Measurements from ENCODE around the gene PCNX1. TPM values are rescaled to one million over a fixed set of nuclear protein-coding genes. Genes with fewer than 3 reads are reported as not detected.
"Not testable (repeated sequence)": the region's sequence is repeated elsewhere in the genome, so short reads cannot be mapped to it uniquely, and the experiment has no call there.

The PCNX1 gene
- total RNA-seq (10 to 100 TPM; 29.5 to 48.0 (median 36.6) TPM), polyA plus RNA-seq (7.0 TPM)
- long read RNA-seq, donor 1, partial matches to known transcripts: 12 of 17 reads
- long read RNA-seq, donor 1, other reads (novel, unspliced or antisense): 5 of 17 reads
- long read RNA-seq, donor 2, partial matches to known transcripts: 2 of 4 reads
- long read RNA-seq, donor 2, other reads (novel, unspliced or antisense): 2 of 4 reads
- long read RNA-seq, donor 3, partial matches to known transcripts: 8 of 10 reads
- long read RNA-seq, donor 3, other reads (novel, unspliced or antisense): 2 of 10 reads
- long read RNA-seq, donor 4, partial matches to known transcripts: 1 of 7 reads
- long read RNA-seq, donor 4, other reads (novel, unspliced or antisense): 6 of 7 reads

DNA sequence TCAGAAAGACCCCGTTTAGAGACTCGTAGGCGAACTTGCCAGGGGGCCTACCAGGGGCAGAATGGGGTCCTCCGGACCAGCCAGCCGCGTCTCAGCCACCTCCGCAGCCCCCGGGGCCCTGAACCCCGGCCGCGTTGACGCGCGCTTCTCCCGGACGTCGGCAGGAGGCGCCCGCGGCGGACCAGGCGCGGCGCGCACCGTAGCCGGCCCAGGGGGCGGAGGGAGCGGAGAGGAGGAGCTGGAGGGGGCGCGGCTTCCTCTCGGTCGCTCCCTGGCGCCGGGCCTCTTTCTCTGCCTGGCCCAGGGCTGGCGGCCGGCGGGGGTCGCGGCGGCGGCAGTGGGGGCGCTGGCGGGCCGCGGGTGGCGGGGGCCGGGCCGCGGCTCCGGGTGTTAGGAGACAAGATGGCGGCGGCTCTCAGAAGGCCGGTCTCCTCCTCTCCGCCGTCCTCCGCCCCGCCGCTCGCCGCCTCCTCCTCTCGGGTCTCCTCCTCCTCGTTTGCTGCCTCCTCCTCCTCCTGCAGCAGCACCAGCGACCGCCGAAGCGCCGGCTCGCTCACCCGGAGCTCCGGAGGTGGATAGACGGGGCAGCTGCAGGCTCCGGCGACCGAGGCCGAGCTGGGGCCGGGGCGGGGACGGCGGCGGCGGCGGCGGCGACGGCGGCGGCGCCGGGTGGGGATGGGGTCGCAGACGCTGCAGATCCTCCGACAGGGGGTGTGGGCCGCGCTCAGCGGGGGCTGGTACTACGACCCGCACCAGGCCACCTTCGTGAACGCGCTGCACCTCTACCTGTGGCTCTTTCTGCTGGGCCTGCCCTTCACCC is at the start of gene PCNX1:
Gene PCNX1, plus strand, starts transcription at position 284 of the 820 bp plus-strand sequence. Its CDS starts 392 bp downstream, at position 676.
- ATAC-seq: peak; percentile 87 to 92
- peak within 1 kb of the TSS; percentile 70 for H3K27ac ChIP-seq (ENCODE audit: low read length)
- intact Hi-C loops (cut with DNase I): loop anchor here in 3 of 4 donors (5.0 to 10.0 kb wide), 4 partner anchors 47 to 85 kb away; no protein-coding TSS in a partner anchor
- peaks cover 5% of the 10 kb centered on the region for H3K4me1 ChIP-seq (ENCODE audit: control insufficient read depth, insufficient read depth, low read length)
- WGBS: under 1% methylated on average over 101 of the region's 101 CpGs
- peak within 1 kb of the TSS; percentile 84 for H3K4me3 ChIP-seq (ENCODE audit: low read length)
- no peaks in the 10 kb centered on the region for H3K9me3 ChIP-seq (ENCODE audit: control insufficient read depth, low read length)
- H3K27me3 ChIP-seq (ENCODE audit: control insufficient read depth, insufficient read depth): no peaks in the 10 kb centered on the region
- DNase-seq: peak; percentile 91 to 96 (median 96)

DNA sequence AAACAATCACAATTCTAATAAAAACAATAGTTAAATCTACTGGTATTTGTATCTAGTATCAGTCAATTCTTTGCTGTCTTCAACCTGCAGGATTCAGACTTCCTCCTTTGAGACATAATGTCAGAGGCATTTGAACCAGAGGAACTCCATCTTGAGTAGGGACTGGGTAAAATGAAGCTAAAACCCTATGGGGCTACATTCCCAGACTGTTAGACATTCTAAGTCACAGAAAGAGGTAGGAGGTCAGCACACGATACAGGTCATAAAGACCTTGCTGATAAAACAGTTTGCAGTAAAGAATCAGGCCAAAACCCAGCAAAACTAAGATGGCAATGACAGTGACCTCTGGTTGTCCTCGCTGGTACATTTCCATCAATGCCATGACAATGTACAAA is 49.8 kb upstream of the PCNX1 start:
- Histone ChIP-seq H3K9me3 (ENCODE audit: control insufficient read depth, low read length) (no peaks in the 10 kb centered on the region), H3K4me3 (ENCODE audit: low read length) (no peak overlapping the region), H3K27ac (ENCODE audit: low read length) (no peak overlapping the region), H3K4me1 (ENCODE audit: control insufficient read depth, insufficient read depth, low read length) (no peaks in the 10 kb centered on the region), H3K27me3 (ENCODE audit: control insufficient read depth, insufficient read depth) (no peaks in the 10 kb centered on the region)
- intact Hi-C loops (cut with DNase I): no loop called here
- 95% methylated on average over 2 of the region's 2 CpGs for WGBS
- ATAC-seq: no peak
- DNase-seq: no peak

DNA sequence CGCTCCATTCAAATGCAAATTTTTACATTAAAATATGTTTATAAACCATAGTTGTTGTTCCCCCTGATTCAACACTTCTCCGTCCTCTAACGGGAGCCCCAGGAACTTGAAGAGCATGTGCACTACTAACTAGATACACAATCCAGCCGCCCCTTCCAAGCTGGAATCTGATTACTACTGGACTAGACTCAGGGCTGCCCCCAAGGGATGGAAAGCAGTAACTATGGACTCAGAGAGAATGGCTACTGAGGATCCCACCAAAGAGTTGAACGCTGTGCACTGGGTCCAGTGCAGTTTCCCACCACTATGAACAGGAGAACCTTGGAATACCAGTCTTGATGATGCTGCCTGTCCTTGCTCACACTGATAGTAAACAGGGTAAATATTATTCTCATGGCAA is 48.6 kb upstream of the PCNX1 start:
- Histone ChIP-seq H3K27ac (ENCODE audit: low read length) (no peak overlapping the region), H3K4me1 (ENCODE audit: control insufficient read depth, insufficient read depth, low read length) (no peaks in the 10 kb centered on the region), H3K27me3 (ENCODE audit: control insufficient read depth, insufficient read depth) (no peaks in the 10 kb centered on the region), H3K9me3 (ENCODE audit: control insufficient read depth, low read length) (no peaks in the 10 kb centered on the region), H3K4me3 (ENCODE audit: low read length) (no peak overlapping the region)
- DNase-seq: no peak
- 86% methylated on average over 5 of the region's 5 CpGs for WGBS
- intact Hi-C loops (cut with DNase I): no loop called here
- no peak for ATAC-seq

DNA sequence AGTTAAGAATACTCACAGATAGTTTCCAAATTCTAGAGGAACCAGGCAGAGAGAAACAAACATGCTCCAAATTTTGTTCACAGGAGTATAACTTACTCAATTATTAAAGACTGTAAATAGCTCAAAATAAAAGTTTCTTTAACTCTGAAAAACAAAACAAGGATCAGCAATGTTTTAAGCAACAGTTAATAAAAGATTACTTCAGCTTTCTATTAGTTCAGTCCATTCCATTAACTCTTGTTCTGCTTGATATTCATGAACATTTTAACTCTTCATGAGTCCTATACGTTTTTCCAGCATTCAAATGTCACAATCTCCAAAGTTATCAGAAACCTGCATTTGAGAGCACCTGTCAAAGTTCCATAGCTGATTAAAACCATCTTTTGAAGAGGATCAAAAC is 40.3 kb upstream of the PCNX1 start:
- H3K27ac ChIP-seq (ENCODE audit: low read length); H3K9me3 ChIP-seq (ENCODE audit: control insufficient read depth, low read length); DNase-seq; H3K27me3 ChIP-seq (ENCODE audit: control insufficient read depth, insufficient read depth); H3K4me1 ChIP-seq (ENCODE audit: control insufficient read depth, insufficient read depth, low read length); H3K4me3 ChIP-seq (ENCODE audit: low read length); ATAC-seq; intact Hi-C loops (cut with DNase I): not testable (repeated sequence)
- WGBS: 55% methylated on average over 1 of the region's 1 CpG

DNA sequence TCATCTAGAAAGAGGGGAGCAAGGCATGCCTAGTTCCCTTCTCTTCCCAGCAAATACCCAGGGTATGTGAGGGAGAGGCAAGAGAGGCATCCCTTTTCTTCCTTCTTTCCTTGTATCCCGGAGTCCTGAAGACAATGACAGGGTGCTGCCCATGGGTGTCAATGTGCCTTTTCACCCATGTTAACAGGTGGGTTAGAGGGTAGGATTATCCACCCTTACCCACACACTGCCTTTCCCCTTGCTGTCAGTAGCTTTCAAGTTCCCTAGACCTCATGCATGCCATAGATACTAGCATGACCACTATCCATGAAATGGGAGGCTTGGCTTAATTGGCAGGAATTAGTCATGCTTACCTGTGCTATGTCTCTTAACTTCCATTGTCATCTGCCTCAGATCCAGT is 36.3 kb upstream of the PCNX1 start:
- no peaks in the 10 kb centered on the region for H3K9me3 ChIP-seq (ENCODE audit: control insufficient read depth, low read length)
- no peaks in the 10 kb centered on the region for H3K4me1 ChIP-seq (ENCODE audit: control insufficient read depth, insufficient read depth, low read length)
- H3K27me3 ChIP-seq (ENCODE audit: control insufficient read depth, insufficient read depth): no peaks in the 10 kb centered on the region
- WGBS: 95% methylated on average over 1 of the region's 1 CpG
- no peak overlapping the region for H3K4me3 ChIP-seq (ENCODE audit: low read length)
- intact Hi-C loops (cut with DNase I): no loop called here
- H3K27ac ChIP-seq (ENCODE audit: low read length): no peak overlapping the region
- DNase-seq: no peak
- no peak for ATAC-seq

DNA sequence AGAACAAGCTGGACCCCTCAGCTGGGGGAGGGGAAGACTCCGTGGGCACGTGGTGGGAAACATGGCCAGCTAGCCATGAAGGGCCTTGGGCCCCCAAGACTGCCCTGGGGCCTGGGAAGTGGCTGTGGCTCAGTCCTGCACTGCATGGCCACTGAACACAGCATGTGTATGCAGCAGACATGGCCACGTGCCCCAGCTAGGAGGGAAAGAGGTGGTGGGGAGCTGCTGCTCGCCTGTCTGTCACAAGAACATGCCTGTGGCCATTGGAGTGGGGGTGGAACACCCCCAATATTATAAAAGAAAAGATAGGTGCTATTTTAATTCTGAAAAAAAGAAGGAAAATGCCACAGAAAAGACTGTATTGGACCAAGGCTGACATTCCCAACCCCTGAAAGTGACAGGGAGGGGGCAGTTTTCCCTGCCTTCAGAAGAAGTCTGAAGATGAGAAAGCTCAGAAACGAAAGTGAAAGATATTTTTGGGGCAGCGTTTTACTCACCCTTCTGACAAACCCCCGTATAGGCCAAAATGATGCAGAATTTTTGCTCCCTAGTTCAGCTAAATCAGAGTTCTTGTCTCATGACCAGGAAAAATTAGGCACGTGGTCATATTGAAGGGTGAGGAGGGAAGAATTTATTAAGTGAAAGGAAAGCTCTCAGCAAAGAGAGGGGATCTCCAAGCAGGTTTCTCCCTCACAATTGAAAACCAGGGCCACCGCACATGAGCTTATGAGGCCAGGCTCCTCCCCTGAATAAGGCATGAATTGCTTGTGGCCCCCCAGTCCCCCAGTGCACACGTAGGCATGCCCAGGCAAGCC is 35.2 kb upstream of the PCNX1 start:
- ATAC-seq: no peak
- WGBS: 80% methylated on average over 10 of the region's 10 CpGs
- intact Hi-C loops (cut with DNase I): no loop called here

DNA sequence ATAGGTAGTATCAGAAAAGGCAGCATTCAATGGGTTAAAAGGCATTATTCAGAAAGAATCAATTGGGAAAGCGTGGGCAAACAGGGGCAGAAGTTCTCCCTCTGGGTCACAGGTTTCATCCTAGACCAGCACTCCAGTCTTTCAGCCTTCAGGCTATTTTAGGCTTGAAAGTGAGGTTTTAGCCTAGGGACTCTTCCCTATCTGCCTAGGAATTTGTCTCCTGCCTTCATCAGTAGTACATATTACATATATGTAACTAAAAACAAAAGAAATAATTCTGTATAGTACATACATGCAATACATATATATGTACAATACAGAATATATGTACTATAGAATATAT is 34.6 kb upstream of the PCNX1 start:
- DNase-seq: no peak
- Histone ChIP-seq H3K4me3 (ENCODE audit: low read length) (no peak overlapping the region), H3K27ac (ENCODE audit: low read length) (no peak overlapping the region), H3K27me3 (ENCODE audit: control insufficient read depth, insufficient read depth) (no peaks in the 10 kb centered on the region), H3K4me1 (ENCODE audit: control insufficient read depth, insufficient read depth, low read length) (no peaks in the 10 kb centered on the region), H3K9me3 (ENCODE audit: control insufficient read depth, low read length) (no peaks in the 10 kb centered on the region)
- intact Hi-C loops (cut with DNase I): no loop called here
- ATAC-seq: no peak
- WGBS: 85% methylated on average over 1 of the region's 1 CpG

More for the DNA sequence above, 35.2 kb upstream of the PCNX1 start:
- H3K9me3 ChIP-seq (ENCODE audit: control insufficient read depth, low read length): no peaks in the 10 kb centered on the region
- no peak for DNase-seq
- no peaks in the 10 kb centered on the region for H3K27me3 ChIP-seq (ENCODE audit: control insufficient read depth, insufficient read depth)
- no peaks in the 10 kb centered on the region for H3K4me1 ChIP-seq (ENCODE audit: control insufficient read depth, insufficient read depth, low read length)
- no peak overlapping the region for H3K4me3 ChIP-seq (ENCODE audit: low read length)
- H3K27ac ChIP-seq (ENCODE audit: low read length): no peak overlapping the region

DNA sequence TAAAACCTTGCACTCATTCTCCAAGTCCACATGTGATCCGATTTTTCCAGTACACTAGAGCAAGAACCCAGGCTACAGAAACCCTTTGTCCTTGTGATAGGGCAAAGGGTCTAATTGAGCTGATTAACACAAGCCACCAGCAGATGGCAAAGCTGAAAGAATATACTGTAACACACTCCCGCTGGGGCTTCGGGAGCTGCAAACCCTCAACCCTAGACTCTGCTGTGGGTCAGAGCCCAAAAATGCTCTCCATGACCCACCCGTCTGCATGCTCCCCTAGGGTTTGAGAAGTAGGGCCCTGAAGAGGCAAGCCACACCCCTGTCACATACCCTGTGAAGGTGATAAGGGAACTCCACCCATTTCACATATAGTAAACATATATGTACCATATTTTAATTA is 33.6 kb upstream of the PCNX1 start:
- 76% methylated on average over 4 of the region's 4 CpGs for WGBS
- Histone ChIP-seq H3K4me1 (ENCODE audit: control insufficient read depth, insufficient read depth, low read length) (no peaks in the 10 kb centered on the region), H3K27ac (ENCODE audit: low read length) (no peak overlapping the region), H3K27me3 (ENCODE audit: control insufficient read depth, insufficient read depth) (no peaks in the 10 kb centered on the region), H3K4me3 (ENCODE audit: low read length) (no peak overlapping the region), H3K9me3 (ENCODE audit: control insufficient read depth, low read length) (no peaks in the 10 kb centered on the region)
- DNase-seq (no peak), ATAC-seq (peak in 1 of 2 donors; percentile 28)
- intact Hi-C loops (cut with DNase I): no loop called here

DNA sequence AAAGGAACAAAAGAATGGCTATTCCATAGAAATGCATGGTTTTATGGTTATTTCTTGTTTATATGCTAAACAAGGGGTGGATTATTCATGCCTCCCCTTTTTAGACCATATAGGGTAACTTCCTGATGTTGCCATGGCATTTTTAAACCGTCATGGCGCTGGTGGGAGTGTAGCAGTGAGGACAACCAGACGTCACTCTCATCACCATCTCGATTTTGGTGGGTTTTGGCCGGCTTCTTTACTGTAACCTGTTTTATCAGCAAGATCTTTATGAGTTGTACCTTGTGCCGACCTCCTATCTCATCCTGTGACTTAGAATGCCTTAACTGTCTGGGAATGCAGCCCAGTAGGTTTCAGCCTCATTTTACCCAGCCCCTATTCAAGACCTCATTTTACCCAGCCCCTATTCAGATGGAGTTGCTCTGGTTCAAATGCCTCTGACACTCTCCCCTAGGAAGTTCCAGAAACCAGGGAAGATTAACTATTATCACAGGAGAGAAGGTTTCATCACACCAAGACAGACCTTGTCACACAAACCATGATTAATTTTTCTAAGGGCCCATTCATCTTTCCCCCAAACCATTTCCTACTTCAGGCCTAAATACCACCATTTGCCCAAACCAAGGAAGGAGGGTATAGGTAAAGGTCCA is 31.3 kb upstream of the PCNX1 start:
- H3K27ac ChIP-seq (ENCODE audit: low read length); DNase-seq; H3K4me3 ChIP-seq (ENCODE audit: low read length); H3K9me3 ChIP-seq (ENCODE audit: control insufficient read depth, low read length); H3K27me3 ChIP-seq (ENCODE audit: control insufficient read depth, insufficient read depth); H3K4me1 ChIP-seq (ENCODE audit: control insufficient read depth, insufficient read depth, low read length); intact Hi-C loops (cut with DNase I); ATAC-seq: not testable (repeated sequence)
- 67% methylated on average over 6 of the region's 6 CpGs for WGBS

DNA sequence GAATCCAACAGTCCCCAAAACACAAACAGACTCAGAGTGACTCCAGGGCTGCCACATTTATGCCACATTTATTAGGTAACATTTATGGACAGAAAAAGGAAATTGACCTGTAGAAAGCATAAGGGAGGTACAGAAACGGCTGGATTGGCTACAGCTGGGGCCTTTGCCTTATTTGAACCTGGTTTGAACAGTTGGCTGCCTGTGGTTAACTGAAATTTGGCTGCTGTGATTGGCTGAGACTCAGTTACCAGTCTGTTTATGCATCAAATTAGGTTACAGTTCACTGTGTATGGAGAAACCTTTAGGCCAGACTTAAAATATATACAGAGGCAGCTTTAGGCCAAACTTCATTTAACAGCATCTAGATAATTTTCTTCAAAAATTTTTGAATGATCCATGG is 27.8 kb upstream of the PCNX1 start:
- Histone ChIP-seq H3K27ac (ENCODE audit: low read length) (no peak overlapping the region), H3K4me1 (ENCODE audit: control insufficient read depth, insufficient read depth, low read length) (no peaks in the 10 kb centered on the region), H3K9me3 (ENCODE audit: control insufficient read depth, low read length) (no peaks in the 10 kb centered on the region), H3K27me3 (ENCODE audit: control insufficient read depth, insufficient read depth) (no peaks in the 10 kb centered on the region), H3K4me3 (ENCODE audit: low read length) (no peak overlapping the region)
- no peak for DNase-seq
- WGBS: 35% methylated on average over 1 of the region's 1 CpG
- intact Hi-C loops (cut with DNase I): no loop called here
- ATAC-seq: no peak

Measured in right cardiac atrium (tissue), 5 donors.